Epithelial cell of proximal tubule (primary cell): ENCODE measurements around the gene ZNF2. TPM values are rescaled to one million over a fixed set of nuclear protein-coding genes. Genes with fewer than 3 reads are reported as not detected.
A peak's percentile ranks its signal among the peaks of the same experiment; 100 is the strongest.
"Not testable (repeated sequence)": the region's sequence is repeated elsewhere in the genome, so short reads cannot be mapped to it uniquely, and the experiment has no call there.

Experiments
- DNase-seq: peaks from one replicate; pipeline ENCODE4 v3.0.0-alpha.2; 2011; ENCODE audit warnings: low read depth
- H3K4me3 ChIP-seq: 2 replicates; pipeline ENCODE4 v1.5.1; 2011; ENCODE audit warnings: low read depth, mild to moderate bottlenecking, low read length
- total RNA-seq: library from RNA; depleted of rRNA; stranded (reverse); fragments of >200 nt; gene quantifications from 2 replicates; pipeline ENCODE4 v1.2.3, GENCODE V29; 2015
- TF ChIP-seq, protein P1 (sequence below): conservative IDR thresholded peaks from 2 replicates; pipeline ENCODE4 v1.5.1; 2012; ENCODE audit warnings: low read depth, mild to moderate bottlenecking, low read length

Gene ZNF2
- total RNA-seq, 1 donor from 2014 or later, result 3.7 TPM

DNA sequence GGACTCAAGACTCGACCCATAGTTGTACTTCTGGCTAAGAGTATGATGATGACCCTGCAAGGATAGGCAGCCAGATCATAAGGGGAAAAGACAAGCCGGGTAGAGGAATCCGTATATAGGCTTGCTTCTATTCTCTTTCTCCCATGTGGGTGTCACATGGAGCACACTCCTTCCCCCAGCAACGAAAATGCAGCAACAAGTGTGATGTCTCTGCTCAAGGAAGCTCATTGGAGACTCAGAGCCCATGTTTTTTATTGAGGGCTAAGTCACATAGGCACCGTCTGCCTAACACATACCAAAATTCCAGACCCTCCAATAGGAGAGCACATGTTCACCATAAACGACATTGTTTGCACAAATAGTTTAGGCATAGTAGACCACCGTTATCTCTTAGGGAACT lies 6.3 kb downstream of the ZNF2 start:
- no peak overlapping the region for H3K4me3 ChIP-seq
- TF ChIP-seq, protein P1, sequence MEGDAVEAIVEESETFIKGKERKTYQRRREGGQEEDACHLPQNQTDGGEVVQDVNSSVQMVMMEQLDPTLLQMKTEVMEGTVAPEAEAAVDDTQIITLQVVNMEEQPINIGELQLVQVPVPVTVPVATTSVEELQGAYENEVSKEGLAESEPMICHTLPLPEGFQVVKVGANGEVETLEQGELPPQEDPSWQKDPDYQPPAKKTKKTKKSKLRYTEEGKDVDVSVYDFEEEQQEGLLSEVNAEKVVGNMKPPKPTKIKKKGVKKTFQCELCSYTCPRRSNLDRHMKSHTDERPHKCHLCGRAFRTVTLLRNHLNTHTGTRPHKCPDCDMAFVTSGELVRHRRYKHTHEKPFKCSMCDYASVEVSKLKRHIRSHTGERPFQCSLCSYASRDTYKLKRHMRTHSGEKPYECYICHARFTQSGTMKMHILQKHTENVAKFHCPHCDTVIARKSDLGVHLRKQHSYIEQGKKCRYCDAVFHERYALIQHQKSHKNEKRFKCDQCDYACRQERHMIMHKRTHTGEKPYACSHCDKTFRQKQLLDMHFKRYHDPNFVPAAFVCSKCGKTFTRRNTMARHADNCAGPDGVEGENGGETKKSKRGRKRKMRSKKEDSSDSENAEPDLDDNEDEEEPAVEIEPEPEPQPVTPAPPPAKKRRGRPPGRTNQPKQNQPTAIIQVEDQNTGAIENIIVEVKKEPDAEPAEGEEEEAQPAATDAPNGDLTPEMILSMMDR, result no peak
- no peak for DNase-seq

DNA sequence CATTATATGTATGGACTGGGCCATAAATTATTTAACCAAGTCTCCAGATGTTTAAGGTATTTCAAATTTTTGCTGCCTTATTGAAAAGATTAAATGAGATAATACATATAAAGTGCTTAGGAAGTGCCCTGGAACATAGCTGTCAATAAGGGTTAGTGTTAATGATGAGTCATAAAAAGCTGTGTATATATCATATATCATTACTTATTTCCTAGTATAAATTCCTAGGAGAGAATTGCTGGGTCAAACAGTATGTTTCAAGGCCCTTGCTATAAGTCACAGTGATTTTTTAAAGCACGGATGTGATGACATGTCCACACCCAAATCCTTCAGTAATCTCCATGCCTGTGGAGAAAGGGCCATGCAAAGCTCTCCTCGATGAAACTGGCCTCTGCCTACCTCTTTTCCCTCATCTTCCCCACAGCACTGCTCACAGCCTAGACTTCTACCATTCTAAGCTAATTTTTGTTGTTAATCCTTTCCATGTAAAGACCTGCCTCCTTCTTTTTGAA lies 8.5 kb downstream of the ZNF2 start:
- no peak for DNase-seq
- TF ChIP-seq, protein P1, result no peak
- H3K4me3 ChIP-seq, result no peak overlapping the region

DNA sequence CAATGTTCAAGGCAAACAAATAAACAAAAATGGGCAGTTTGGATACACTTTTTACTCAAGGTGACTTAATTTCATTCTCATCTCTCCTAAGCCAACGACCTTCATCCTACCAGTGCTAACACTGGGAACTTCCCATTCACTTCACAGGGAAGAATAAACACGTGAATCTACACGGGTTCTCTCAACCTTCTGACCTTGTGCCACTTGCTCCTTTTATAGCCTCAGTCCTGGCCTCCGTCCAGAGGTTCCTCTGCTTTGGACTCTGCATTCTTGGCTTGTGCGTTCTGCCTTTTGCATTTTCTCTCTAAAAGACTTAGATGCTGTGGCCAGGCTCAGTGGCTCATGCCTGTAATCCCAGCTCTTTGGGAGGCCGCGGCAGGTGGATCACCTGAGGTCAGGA lies 13.8 kb downstream of the ZNF2 start:
- no peak for DNase-seq
- TF ChIP-seq, protein P1, result no peak
- no peak overlapping the region for H3K4me3 ChIP-seq

DNA sequence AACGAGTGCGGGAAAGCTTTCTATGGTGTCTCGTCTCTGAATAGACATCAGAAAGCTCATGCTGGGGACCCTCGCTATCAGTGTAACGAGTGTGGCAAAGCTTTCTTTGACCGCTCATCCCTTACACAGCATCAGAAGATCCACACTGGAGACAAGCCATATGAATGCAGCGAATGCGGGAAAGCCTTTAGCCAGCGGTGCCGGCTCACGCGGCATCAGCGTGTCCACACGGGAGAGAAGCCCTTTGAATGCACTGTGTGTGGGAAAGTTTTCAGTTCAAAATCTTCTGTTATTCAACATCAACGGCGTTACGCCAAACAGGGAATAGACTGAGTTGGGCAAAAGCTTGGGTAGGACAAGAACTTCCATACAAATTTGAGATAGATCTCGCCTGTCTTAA lies 16.2 kb downstream of the ZNF2 start:
- DNase-seq, result no peak
- H3K4me3 ChIP-seq, result no peak overlapping the region
- TF ChIP-seq, protein P1, result no peak

DNA sequence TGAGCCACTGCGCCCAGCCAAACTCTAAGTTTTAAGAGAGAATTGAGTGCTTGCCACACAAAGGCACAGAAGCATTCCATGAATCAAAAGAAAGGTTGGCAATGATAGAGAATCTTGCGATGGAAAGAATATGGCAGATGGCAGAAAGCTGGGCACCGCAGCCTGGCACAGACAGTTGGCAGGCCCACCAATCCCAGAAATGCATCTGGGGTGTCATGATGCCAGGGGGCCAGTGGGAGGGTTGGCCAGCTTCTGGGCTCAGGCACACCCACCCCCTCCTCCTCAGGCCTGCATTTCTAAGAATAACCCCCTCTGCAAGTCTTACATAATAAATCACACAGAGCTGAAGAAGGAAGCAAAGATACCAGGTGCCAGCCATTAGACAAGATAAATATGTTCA lies 19.6 kb downstream of the ZNF2 start:
- no peak for DNase-seq
- TF ChIP-seq, protein P1, result no peak
- no peak overlapping the region for H3K4me3 ChIP-seq

DNA sequence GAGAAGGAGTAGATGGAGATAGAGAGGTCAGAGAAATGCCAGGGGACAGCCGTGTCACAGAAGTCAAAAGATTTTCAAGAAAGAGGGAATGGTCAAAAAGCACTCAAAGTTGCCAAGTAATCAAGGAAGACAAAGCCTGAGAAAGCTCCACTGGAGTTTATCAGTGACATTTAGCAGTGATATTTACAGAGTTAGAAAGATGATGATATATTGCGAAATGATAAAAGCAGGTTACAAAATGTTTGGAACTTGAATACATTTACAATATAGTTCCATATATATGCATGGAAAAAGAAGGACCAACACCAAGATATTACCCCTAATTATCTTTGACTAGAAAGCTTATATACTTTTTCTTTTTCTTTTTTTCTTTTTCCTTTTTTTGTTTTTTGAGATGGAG lies 20.4 kb downstream of the ZNF2 start:
- no peak for DNase-seq
- TF ChIP-seq, protein P1, result no peak

DNA sequence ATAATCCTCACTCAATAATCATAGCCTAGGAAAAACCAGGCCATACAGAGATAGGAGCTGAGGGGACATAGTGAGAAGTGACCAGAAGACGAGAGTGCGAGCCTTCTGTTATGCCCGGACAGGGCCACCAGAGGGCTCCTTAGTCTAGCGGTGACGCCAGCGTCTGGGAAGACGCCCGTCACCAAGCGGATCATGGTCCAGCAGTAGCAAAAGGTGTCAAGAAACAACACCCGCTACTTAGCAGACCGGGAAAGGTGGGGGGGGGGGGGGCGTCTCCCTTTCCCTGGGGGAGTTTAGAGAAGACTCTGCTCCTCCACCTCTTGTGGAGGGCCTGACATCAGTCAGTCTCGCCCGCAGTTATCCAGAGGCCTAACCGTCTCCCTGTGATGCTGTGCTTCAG lies 27.3 kb downstream of the ZNF2 start:
- DNase-seq, H3K4me3 ChIP-seq: not testable (repeated sequence)
- TF ChIP-seq, protein P1, result peak; percentile 51

More for the DNA sequence above, 20.4 kb downstream of the ZNF2 start:
- no peak overlapping the region for H3K4me3 ChIP-seq
